ENCODE measurements around the gene MRPS22. TPM values are rescaled to one million over a fixed set of nuclear protein-coding genes. Genes with fewer than 3 reads are reported as not detected.

The MRPS22 gene
- total and polyA plus RNA-seq, 9 of the 15 experiments (the other 6 are each of a cell fraction or from before 2014, with no cell fraction given): 148 to 397 (median 229) TPM

- TF ChIP-seq ZBTB26 (CRISPR knock-in tag; IDR thresholded peaks at IDR 0.05) (no peak), E2F8 (IDR thresholded peaks at IDR 0.05; ENCODE audit: low read depth, partially characterized antibody) (no peak), HCFC1 (IDR thresholded peaks at IDR 0.05; ENCODE audit: low read depth, low read length) (peak; percentile 28), CHD7 (IDR thresholded peaks at IDR 0.05; ENCODE audit: low read depth, low read length) (no peak), CBFB (CRISPR knock-in tag; IDR thresholded peaks at IDR 0.05) (no peak), ZBTB12 (CRISPR knock-in tag; IDR thresholded peaks at IDR 0.05) (no peak), KAT7 (CRISPR knock-in tag; IDR thresholded peaks at IDR 0.05; ENCODE audit: borderline replicate concordance) (peak; percentile 61; the same call in 1 of the 2 replicates), ZNF133 (CRISPR knock-in tag; IDR thresholded peaks at IDR 0.05) (no peak), SETDB1 (IDR thresholded peaks at IDR 0.05; ENCODE audit: low read length) (no peak), BHLHE40 (IDR thresholded peaks at IDR 0.05; ENCODE audit: low read length) (peak; percentile 58; the same call in 1 of the 2 replicates), KDM2B (CRISPR knock-in tag; IDR thresholded peaks at IDR 0.05) (no peak), ZC3H4 (CRISPR knock-in tag; IDR thresholded peaks at IDR 0.05; ENCODE audit: borderline replicate concordance) (no peak)
Measured at GRCh38 chr3:139329364-139329850, 14.4 kb upstream of the MRPS22 start (continued).
